ENCODE measurements around the gene TLE1. TPM values are rescaled to one million over a fixed set of nuclear protein-coding genes. Genes with fewer than 3 reads are reported as not detected.
"Not testable (repeated sequence)": the region's sequence is repeated elsewhere in the genome, so short reads cannot be mapped to it uniquely, and the experiment has no call there.

The TLE1 gene
- total RNA-seq, 2 donors from 2014 or later = 1.0 to 2.4 TPM

DNA sequence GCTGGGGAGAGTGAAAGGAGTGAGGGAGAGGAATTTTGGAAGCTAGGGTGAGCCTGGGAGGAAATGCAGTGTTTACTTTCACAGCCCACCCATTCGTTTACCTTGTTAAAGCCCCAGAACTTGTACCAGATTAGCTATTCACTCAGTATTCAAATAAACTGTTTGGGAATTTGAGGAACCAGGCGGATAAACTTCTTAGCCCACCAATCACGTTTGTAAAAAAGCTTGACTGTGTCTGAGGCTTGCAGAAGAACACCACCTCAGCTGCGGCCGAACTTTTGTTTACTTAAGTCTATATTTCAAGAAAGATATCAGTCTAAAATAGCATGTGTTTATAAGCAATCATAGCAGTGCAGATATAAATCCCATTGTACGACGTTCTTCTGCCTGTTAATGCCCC lies 5.2 kb upstream of the TLE1 start:
- ATAC-seq = no peak
- Mint-ChIP-seq H3K4me1 (ENCODE audit: low read depth in 2 of 2) (peaks cover 7 to 10% of the 10 kb centered on the region in 2 donors), H3K27ac (no peak overlapping the region)

GRCh38 chr9:81693671-81694378 lies 4.5 kb upstream of the TLE1 start:
- DNase-seq (ENCODE audit: low spot score) = no peak
- H3K27me3 Mint-ChIP-seq = peaks cover 12 to 16% of the 10 kb centered on the region in 2 donors

More for the DNA sequence above, 5.2 kb upstream of the TLE1 start:
- Mint-ChIP-seq H3K9me3 (no peaks in the 10 kb centered on the region), H3K4me3 (no peak overlapping the region), H3K27me3 (peaks cover 12 to 16% of the 10 kb centered on the region in 2 donors), H3K36me3 (no peaks in the 10 kb centered on the region)
- no peak for DNase-seq (ENCODE audit: low spot score)

GRCh38 chr9:81690251-81690851 lies 1.0 kb upstream of the TLE1 start:
- DNase-seq (ENCODE audit: low spot score) = no peak
- no peaks in the 10 kb centered on the region for H3K36me3 Mint-ChIP-seq
- peak overlapping the region; percentile 62 to 72 for H3K27ac Mint-ChIP-seq
- peak overlapping the region; percentile 91 for H3K4me3 Mint-ChIP-seq
- H3K27me3 Mint-ChIP-seq = peaks cover 12 to 16% of the 10 kb centered on the region in 2 donors
- H3K9me3 Mint-ChIP-seq = no peaks in the 10 kb centered on the region
- peaks cover 10 to 18% of the 10 kb centered on the region in 2 donors for H3K4me1 Mint-ChIP-seq (ENCODE audit: low read depth in 2 of 2)
- ATAC-seq = no peak

More at GRCh38 chr9:81693671-81694378, 4.5 kb upstream of the TLE1 start:
- Mint-ChIP-seq H3K36me3 (no peaks in the 10 kb centered on the region), H3K27ac (no peak overlapping the region), H3K4me1 (ENCODE audit: low read depth in 2 of 2) (peaks cover 9 to 10% of the 10 kb centered on the region in 2 donors), H3K4me3 (no peak overlapping the region), H3K9me3 (no peaks in the 10 kb centered on the region)
- no peak for ATAC-seq

DNA sequence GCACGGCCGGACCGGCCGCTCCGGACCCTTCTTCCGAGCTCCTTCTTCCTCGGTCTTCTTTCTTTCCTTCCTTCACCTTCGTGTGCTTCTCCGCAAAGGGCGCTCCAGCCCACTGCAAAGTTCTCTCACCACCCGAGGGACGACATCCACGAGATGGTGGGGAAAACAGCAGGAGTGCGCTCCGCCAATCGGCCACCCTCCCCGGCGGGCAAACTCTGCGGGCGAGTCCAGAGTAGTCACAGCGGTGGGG lies 329 bp downstream of the TLE1 start:
- peaks cover 8 to 11% of the 10 kb centered on the region in 2 donors for H3K27me3 Mint-ChIP-seq
- H3K9me3 Mint-ChIP-seq; ATAC-seq; DNase-seq (ENCODE audit: low spot score); H3K36me3 Mint-ChIP-seq: not testable (repeated sequence)
- H3K27ac Mint-ChIP-seq = peak overlapping the region in 1 of 2 donors; percentile 85
- H3K4me1 Mint-ChIP-seq (ENCODE audit: low read depth in 2 of 2) = peaks cover 10 to 18% of the 10 kb centered on the region in 2 donors
- H3K4me3 Mint-ChIP-seq = peak overlapping the region; percentile 78

DNA sequence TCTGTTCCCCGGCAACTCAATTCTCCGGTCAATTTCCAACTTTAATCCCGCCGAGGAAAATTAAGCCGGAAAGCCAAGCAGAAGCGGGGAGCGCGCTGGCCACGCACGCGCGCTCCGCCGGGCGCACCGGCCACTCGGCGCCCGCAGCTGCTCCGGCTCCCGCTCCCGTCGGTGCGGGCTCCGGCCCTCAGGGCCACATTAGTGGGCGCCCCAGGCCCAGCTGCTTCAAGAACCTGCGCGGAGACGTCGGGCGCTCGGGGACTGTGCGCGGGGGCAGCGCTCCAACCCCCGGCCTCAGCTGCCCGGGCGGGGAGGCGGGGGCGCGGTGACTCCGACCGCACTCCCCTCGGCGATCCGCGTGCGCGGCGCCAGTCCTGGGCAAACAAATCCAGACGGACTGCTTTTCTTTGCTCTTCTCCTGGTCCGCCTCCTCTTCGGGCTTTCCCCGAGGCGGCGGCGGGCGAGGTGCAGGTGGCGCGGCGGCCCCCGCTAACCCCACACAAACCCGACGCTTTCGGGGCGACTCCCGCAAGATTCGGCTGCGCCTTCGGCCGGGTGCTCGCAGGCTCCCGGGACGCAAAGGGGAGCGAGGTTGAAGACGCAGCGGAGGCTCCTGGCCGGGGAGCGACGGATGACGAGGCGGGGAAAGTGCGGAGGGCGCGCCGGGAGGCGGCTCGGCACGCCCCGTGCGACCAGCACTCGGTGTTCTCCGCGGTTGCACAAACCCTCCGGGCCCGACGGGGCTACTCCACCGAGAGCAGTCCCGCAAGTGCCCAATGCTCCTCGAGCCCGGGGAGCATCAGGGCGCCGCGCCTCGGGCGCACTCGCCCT lies 870 bp downstream of the TLE1 start:
- H3K36me3 Mint-ChIP-seq, H3K27me3 Mint-ChIP-seq, H3K9me3 Mint-ChIP-seq: not testable (repeated sequence)
- Mint-ChIP-seq H3K4me3 (peak overlapping the region; percentile 78), H3K4me1 (ENCODE audit: low read depth in 2 of 2) (peaks cover 10 to 18% of the 10 kb centered on the region in 2 donors), H3K27ac (peak overlapping the region in 1 of 2 donors; percentile 85)
- peak; percentile 83 for DNase-seq (ENCODE audit: low spot score)
- peak; percentile 39 to 71 for ATAC-seq

- DNase-seq (ENCODE audit: low spot score) = peak; percentile 61
- Mint-ChIP-seq H3K4me3 (no peak overlapping the region), H3K27ac (peak overlapping the region in 1 of 2 donors; percentile 50), H3K4me1 (ENCODE audit: low read depth in 2 of 2) (peaks cover 13 to 22% of the 10 kb centered on the region in 2 donors), H3K36me3 (no peaks in the 10 kb centered on the region), H3K27me3 (peaks cover 7 to 8% of the 10 kb centered on the region in 2 donors), H3K9me3 (no peaks in the 10 kb centered on the region)
- no peak for ATAC-seq
Observed at GRCh38 chr9:81687521-81688261, 1.7 kb downstream of the TLE1 start.

DNA sequence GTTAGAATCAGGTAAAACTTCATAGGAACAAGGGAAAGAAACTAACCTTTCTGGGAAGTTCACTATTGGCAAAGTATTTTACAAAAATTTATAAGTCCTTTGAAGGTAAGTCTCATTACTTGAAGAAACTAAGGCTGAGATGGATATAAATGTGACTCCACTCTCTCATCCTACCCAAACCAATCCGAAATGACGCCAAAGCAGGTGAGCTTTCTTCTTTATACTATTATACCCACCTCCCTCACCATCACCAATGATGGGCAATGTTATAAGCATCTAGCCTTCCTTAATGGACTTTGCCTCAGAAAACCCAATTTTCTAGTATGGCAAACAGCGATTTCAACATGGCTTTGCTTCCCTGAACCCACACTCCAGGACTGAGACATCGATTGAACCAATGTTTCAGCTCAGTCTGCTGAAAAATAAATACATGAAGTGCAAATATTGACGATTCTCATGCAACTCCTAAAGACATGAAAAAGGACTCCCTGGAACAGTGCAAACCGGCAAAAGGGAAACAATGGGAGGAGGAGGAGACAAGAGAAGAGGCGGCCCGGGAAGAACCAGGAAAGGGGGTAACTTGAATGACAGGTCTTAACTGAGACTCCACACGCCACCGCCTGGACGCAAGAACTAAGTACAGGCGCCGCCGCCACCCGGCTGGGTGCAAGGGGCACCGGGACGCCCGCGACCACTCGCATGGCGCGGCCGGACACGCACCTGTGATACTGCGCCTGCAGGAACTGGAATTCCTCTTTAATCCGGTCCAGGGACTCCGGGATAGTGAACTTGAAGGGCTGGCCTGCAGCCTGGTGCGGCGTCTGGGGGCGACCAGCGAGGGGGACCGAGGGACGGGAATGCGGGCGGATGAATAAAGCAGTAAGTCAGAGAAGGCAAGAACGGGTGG lies 2.5 kb downstream of the TLE1 start:
- peak; percentile 71 for DNase-seq (ENCODE audit: low spot score)
- H3K36me3 Mint-ChIP-seq = no peaks in the 10 kb centered on the region
- H3K4me3 Mint-ChIP-seq = no peak overlapping the region
- H3K9me3 Mint-ChIP-seq = no peaks in the 10 kb centered on the region
- no peak for ATAC-seq
- peaks cover 21 to 29% of the 10 kb centered on the region in 2 donors for H3K4me1 Mint-ChIP-seq (ENCODE audit: low read depth in 2 of 2)
- peaks cover 4 to 5% of the 10 kb centered on the region in 2 donors for H3K27me3 Mint-ChIP-seq
- H3K27ac Mint-ChIP-seq = peak overlapping the region in 1 of 2 donors; percentile 33

DNA sequence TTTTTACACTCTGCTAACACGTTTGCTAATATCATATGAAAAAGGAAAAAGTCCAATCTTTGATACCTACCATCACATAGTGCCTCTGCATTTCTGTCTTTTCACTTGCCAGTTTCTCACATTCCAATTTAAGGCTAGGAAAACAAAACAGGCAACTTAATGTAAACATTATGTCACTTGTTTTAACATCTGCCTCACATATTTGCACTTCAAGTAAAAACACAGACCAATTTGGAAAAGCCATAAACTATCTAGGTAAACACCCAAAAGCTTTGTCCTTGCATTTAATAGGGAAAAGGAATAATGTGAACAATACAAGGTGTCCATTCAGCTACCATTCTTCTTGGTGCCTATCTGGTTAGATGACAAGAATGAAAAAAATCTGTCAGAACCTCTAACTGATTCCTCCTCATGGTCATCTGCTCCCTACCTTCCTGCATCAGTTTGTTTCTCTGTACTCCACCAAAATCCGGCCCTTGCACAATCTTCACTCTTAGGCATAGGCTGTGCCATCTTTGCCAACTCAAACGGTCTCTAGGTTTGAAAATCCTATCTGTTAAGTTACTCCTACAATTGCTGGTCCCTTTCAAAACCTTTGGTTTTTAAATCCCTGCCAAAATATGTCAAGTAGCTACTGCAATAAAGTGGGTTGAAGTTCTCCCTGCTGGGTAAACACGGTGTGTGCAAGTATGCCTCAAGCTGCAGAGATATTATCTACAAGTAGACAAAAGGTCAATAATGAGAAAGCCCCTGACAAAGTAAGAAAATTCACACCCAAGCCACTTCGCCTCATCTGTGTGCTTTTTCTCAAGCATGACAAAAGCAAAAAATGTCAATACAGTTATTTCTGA lies 3.4 kb downstream of the TLE1 start:
- peaks cover 26 to 33% of the 10 kb centered on the region in 2 donors for H3K4me1 Mint-ChIP-seq (ENCODE audit: low read depth in 2 of 2)
- H3K9me3 Mint-ChIP-seq = no peaks in the 10 kb centered on the region
- H3K36me3 Mint-ChIP-seq = peaks cover 4% of the 10 kb centered on the region
- H3K4me3 Mint-ChIP-seq = no peak overlapping the region
- peaks cover 0 to 7% of the 10 kb centered on the region in 2 donors for H3K27me3 Mint-ChIP-seq
- no peak overlapping the region for H3K27ac Mint-ChIP-seq
- ATAC-seq (no peak), DNase-seq (ENCODE audit: low spot score) (no peak)

DNA sequence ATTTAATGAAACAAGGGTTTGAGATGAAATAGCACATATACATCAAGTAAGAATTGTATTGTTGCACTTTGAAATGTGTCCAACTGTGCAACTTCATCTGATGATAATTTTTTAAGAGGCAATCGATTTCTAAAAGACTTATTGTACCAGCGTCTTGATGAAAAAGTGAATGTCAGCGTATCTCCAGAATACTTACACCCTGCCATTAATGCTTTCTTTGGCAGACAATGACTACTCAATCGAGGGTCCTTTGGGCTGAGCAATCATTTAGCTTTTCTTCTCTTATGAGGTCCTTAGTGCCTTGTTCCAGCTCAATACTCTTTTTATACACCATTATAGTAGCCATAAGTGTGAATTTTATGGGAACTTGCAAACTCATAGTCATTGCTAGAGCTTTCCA lies 4.7 kb downstream of the TLE1 start:
- peaks cover 4% of the 10 kb centered on the region for H3K36me3 Mint-ChIP-seq
- peaks cover 0 to 3% of the 10 kb centered on the region in 2 donors for H3K27me3 Mint-ChIP-seq
- H3K4me1 Mint-ChIP-seq (ENCODE audit: low read depth in 2 of 2) = peaks cover 22 to 33% of the 10 kb centered on the region in 2 donors
- H3K27ac Mint-ChIP-seq = no peak overlapping the region
- no peak overlapping the region for H3K4me3 Mint-ChIP-seq
- ATAC-seq (no peak), DNase-seq (ENCODE audit: low spot score) (no peak)
- no peaks in the 10 kb centered on the region for H3K9me3 Mint-ChIP-seq

DNA sequence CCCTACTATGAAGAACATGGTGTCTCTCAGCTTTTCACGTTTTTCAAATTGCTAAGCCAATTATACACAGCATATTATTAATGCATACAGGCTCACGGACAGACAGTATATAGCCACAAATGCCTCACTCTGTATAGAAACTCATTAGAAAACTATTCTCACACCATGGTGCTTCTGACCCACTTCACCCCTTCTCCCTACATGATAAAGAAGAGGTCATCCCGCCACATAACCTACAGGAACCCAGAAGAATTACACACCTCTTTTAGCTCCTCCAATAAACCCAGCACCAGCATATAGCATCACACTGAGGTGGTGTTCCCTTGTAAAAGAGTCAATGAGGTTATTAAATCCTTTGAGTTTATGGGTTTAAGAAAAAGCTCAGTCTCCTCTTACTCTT lies 5.6 kb downstream of the TLE1 start:
- H3K4me3 Mint-ChIP-seq = no peak overlapping the region
- peaks cover 22 to 31% of the 10 kb centered on the region in 2 donors for H3K4me1 Mint-ChIP-seq (ENCODE audit: low read depth in 2 of 2)
- no peak for DNase-seq (ENCODE audit: low spot score)
- H3K27me3 Mint-ChIP-seq = peaks cover 0 to 3% of the 10 kb centered on the region in 2 donors
- no peak overlapping the region for H3K27ac Mint-ChIP-seq
- peaks cover 4% of the 10 kb centered on the region for H3K36me3 Mint-ChIP-seq
- no peak for ATAC-seq
- no peaks in the 10 kb centered on the region for H3K9me3 Mint-ChIP-seq

DNA sequence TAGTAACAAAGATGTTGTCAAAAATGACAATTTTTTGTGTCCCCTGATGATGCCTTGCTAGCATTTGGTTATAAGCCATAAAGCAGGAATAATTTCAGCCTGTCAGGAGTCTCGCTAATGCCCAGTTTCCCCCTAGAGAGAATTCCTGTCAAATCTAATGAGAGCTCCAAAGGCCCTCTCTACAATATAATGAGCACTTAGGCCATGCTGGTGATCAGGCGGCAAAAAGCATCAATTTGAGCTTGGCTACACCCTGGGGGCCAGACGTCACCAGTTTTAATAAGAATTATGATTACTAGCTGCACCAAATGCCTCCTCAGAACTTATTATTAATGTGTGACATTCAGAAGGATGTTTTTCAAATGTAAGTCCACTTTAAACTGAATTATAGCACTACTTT lies 6.1 kb downstream of the TLE1 start:
- ATAC-seq = no peak
- Mint-ChIP-seq H3K4me3 (no peak overlapping the region), H3K9me3 (no peaks in the 10 kb centered on the region), H3K36me3 (peaks cover 4% of the 10 kb centered on the region), H3K27me3 (peaks cover 0 to 3% of the 10 kb centered on the region in 2 donors), H3K27ac (no peak overlapping the region), H3K4me1 (ENCODE audit: low read depth in 2 of 2) (peaks cover 22 to 31% of the 10 kb centered on the region in 2 donors)
- DNase-seq (ENCODE audit: low spot score) = no peak

DNA sequence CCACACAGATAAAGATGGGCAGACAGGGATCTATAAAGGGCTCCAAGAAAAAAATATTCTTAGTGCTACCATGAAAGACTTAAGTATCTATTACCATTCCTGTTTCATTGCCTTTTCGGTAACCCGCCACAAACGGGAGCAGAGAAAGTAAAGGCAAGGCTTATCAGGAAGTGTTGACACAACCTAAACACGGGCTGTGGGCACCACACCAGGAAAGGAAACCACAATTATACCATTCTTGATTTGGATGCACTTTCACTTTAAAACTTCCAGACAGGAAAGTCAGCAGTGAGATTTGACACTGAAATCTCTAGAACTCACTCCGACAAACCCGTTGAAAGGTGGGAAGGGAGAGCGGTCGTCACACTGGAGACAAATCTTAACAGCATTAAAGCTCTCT lies 6.5 kb downstream of the TLE1 start:
- H3K4me3 Mint-ChIP-seq = no peak overlapping the region
- peaks cover 22 to 31% of the 10 kb centered on the region in 2 donors for H3K4me1 Mint-ChIP-seq (ENCODE audit: low read depth in 2 of 2)
- peaks cover 0 to 3% of the 10 kb centered on the region in 2 donors for H3K27me3 Mint-ChIP-seq
- ATAC-seq (no peak), DNase-seq (ENCODE audit: low spot score) (no peak)
- H3K36me3 Mint-ChIP-seq = peaks cover 4% of the 10 kb centered on the region
- no peak overlapping the region for H3K27ac Mint-ChIP-seq
- H3K9me3 Mint-ChIP-seq = no peaks in the 10 kb centered on the region

Data from natural killer cell treated with Interleukin-12 subunit alpha and Interleukin-12 subunit beta and Interleukin-15 and Interleukin-18, amount 100 ng/mL, for 72 hours (primary cell).